ENCODE measurements around the gene FAM78A.

The FAM78A gene

GRCh38 chr9:131276891-131277286, 579 bp upstream of the FAM78A start:
- peak overlapping the region; percentile 67 for H3K4me3 ChIP-seq (ENCODE audit: low read length, poor library complexity, severe bottlenecking)
- no peaks in the 10 kb centered on the region for H3K9me2 ChIP-seq (replicated peaks; ENCODE audit: low read depth, low read length)
- H3K4me2 ChIP-seq (ENCODE audit: low read depth, low read length, poor library complexity, severe bottlenecking) = peak overlapping the region; percentile 90
- H3K27me3 ChIP-seq (ENCODE audit: insufficient read depth, low read length, poor library complexity, severe bottlenecking) = no peaks in the 10 kb centered on the region
- no peaks in the 10 kb centered on the region for H3F3A ChIP-seq (ENCODE audit: low read depth)
- no peaks in the 10 kb centered on the region for H4K20me1 ChIP-seq (ENCODE audit: insufficient read depth, low read length, poor library complexity, severe bottlenecking)
- peaks cover 46% of the 10 kb centered on the region for H3K79me2 ChIP-seq (ENCODE audit: insufficient read depth, low read length)
- no peak for TF ChIP-seq CTCF (conservative IDR thresholded peaks at IDR 0.05; ENCODE audit: low read length)
- no peak for TF ChIP-seq EZH2phosphoT487 (IDR thresholded peaks at IDR 0.05; ENCODE audit: borderline replicate concordance)
- peak overlapping the region; percentile 59 for H3K9ac ChIP-seq (ENCODE audit: low read depth, low read length, poor library complexity, severe bottlenecking)
- H2AFZ ChIP-seq (ENCODE audit: low read length) = no peak overlapping the region
- no peaks in the 10 kb centered on the region for H3K9me3 ChIP-seq (ENCODE audit: insufficient read depth, low read depth, low read length)
- H3K4me1 ChIP-seq (ENCODE audit: insufficient read depth, low read length, poor library complexity, severe bottlenecking) = peaks cover 48% of the 10 kb centered on the region
- H3K36me3 ChIP-seq (ENCODE audit: insufficient read depth, low read length) = no peaks in the 10 kb centered on the region

- no peaks in the 10 kb centered on the region for H3K27me3 ChIP-seq (ENCODE audit: insufficient read depth, low read length, poor library complexity, severe bottlenecking)
- no peaks in the 10 kb centered on the region for H3F3A ChIP-seq (ENCODE audit: low read depth)
- H3K4me1 ChIP-seq (ENCODE audit: insufficient read depth, low read length, poor library complexity, severe bottlenecking) = peaks cover 62% of the 10 kb centered on the region
- H3K36me3 ChIP-seq (ENCODE audit: insufficient read depth, low read length) = no peaks in the 10 kb centered on the region
- TF ChIP-seq EZH2phosphoT487 (IDR thresholded peaks at IDR 0.05; ENCODE audit: borderline replicate concordance) (no peak), CTCF (conservative IDR thresholded peaks at IDR 0.05; ENCODE audit: low read length) (peak; percentile 62)
- peak overlapping the region; percentile 90 for H3K4me2 ChIP-seq (ENCODE audit: low read depth, low read length, poor library complexity, severe bottlenecking)
- H3K9me2 ChIP-seq (replicated peaks; ENCODE audit: low read depth, low read length) = no peaks in the 10 kb centered on the region
- H2AFZ ChIP-seq (ENCODE audit: low read length) = no peak overlapping the region
- no peaks in the 10 kb centered on the region for H3K9me3 ChIP-seq (ENCODE audit: insufficient read depth, low read depth, low read length)
- no peaks in the 10 kb centered on the region for H4K20me1 ChIP-seq (ENCODE audit: insufficient read depth, low read length, poor library complexity, severe bottlenecking)
- peaks cover 60% of the 10 kb centered on the region for H3K79me2 ChIP-seq (ENCODE audit: insufficient read depth, low read length)
- H3K9ac ChIP-seq (ENCODE audit: low read depth, low read length, poor library complexity, severe bottlenecking) = peak overlapping the region; percentile 84
- H3K4me3 ChIP-seq (ENCODE audit: low read length, poor library complexity, severe bottlenecking) = peak overlapping the region; percentile 67
Measured at GRCh38 chr9:131275332-131276093, 797 bp downstream of the FAM78A start.

- Histone ChIP-seq H2AFZ (ENCODE audit: low read length) (no peak overlapping the region), H3K9ac (ENCODE audit: low read depth, low read length, poor library complexity, severe bottlenecking) (peak overlapping the region; percentile 84)
Measured at GRCh38 chr9:131274674-131275331, 1.5 kb downstream of the FAM78A start.

More at GRCh38 chr9:131274674-131275331, 1.5 kb downstream of the FAM78A start:
- Histone ChIP-seq H3K27me3 (ENCODE audit: insufficient read depth, low read length, poor library complexity, severe bottlenecking) (no peaks in the 10 kb centered on the region), H3K9me2 (replicated peaks; ENCODE audit: low read depth, low read length) (no peaks in the 10 kb centered on the region), H3K9me3 (ENCODE audit: insufficient read depth, low read depth, low read length) (no peaks in the 10 kb centered on the region), H3K79me2 (ENCODE audit: insufficient read depth, low read length) (peaks cover 65% of the 10 kb centered on the region), H3K4me3 (ENCODE audit: low read length, poor library complexity, severe bottlenecking) (peak overlapping the region; percentile 67), H3F3A (ENCODE audit: low read depth) (no peaks in the 10 kb centered on the region), H3K4me1 (ENCODE audit: insufficient read depth, low read length, poor library complexity, severe bottlenecking) (peaks cover 66% of the 10 kb centered on the region), H3K4me2 (ENCODE audit: low read depth, low read length, poor library complexity, severe bottlenecking) (peak overlapping the region; percentile 90), H4K20me1 (ENCODE audit: insufficient read depth, low read length, poor library complexity, severe bottlenecking) (no peaks in the 10 kb centered on the region), H3K36me3 (ENCODE audit: insufficient read depth, low read length) (no peaks in the 10 kb centered on the region)
- no peak for TF ChIP-seq CTCF (conservative IDR thresholded peaks at IDR 0.05; ENCODE audit: low read length)
- no peak for TF ChIP-seq EZH2phosphoT487 (IDR thresholded peaks at IDR 0.05; ENCODE audit: borderline replicate concordance)
